H54 (cell line): ENCODE results near the gene ASPG.

Experiments used
- DNase-seq: peaks from one replicate; pipeline ENCODE4 v3.0.0; 2011; ENCODE audit warnings: low spot score, mixed read lengths; ENCODE audit not compliant: insufficient read length
- FAIRE-seq: peaks from 3 replicates; lab custom pipeline; 2011; peaks lifted over from hg19 to GRCh38; lab: Jason Lieb, UNC
- POLR2A ChIP-seq: IDR thresholded peaks from 2 replicates; pipeline ENCODE4 v1.6.1; 2011; ENCODE audit warnings: low read depth, mild to moderate bottlenecking, low read length

ASPG gene

DNA sequence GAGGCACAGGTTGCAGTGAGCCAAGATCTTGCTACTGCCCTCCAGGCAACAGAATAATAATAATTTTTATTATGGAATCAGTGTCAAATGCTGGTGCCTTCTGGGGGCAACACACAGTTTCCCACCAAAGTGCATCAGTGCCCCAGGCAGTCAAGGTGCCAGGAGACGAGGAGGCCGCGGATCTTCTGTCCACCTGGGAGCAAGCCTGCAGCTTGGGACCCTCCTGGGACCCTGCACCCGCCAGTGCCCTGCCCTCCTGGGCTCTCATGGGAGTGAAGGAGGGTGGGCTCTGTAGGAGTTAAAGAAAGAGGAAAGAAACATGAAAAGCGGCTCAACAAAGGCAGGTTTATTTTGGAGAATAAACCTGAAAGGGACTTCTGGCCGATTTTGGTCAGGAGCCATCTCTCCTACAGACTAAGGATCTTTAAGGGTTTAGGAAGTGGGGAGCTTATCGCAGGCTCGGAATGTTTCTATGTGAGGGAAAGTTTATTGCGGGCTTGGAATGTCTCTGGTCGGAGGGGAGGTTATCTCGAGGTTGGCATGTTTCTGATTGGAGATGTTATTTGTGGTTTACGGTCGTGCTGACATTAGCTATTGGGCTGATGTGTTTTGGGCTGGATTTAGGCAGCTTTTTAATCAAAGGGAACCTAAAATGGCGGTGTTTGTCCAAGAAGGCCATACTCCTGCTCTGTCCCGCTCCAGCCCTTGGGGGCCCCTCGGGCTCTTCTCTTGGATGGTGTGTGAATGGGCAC, 1.1 kb upstream of the ASPG start:
- no peak for FAIRE-seq

DNA sequence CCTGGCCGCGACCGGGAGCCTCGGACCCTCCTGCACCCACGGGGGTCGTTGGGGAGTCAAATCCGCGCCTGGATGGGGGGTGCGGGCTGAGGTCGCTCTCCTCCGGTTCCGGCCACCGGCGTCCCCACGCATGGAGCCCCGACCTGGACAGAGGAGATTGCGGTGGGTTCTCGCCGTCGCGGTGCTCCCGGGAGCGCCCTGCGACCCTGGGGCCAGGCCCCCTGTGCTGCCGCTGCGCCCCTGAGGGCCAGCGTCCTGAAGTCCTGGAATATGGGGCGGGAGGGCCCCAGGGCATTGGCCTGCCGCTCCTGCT, 345 bp downstream of the ASPG start:
- DNase-seq (no peak), FAIRE-seq (no peak)
- no peak for TF ChIP-seq POLR2A

More for the DNA sequence above, 1.1 kb upstream of the ASPG start:
- no peak for TF ChIP-seq POLR2A
- no peak for DNase-seq

DNA sequence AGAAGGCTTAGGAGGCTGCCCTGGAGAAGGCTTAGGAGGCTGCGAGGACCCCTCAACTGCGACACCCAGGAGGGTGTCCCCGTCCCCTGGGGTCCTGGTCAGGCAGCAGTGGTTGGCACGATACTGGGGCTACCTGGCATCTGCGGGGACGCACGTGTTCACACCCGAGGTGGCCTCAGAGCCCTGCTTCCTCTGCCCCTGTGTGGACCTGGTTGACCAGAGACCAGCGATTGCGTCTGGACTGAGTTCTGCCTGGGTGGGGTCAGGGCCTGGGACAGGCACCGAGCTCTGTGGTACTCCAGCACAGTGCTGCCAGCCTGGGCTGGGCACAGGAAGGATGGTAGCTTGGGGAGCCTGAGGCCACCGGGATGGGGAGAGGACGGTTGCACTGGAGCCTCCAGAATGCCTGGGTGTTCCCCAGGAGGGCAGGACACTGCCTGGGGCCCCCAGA, 735 bp downstream of the ASPG start:
- no peak for TF ChIP-seq POLR2A

DNA sequence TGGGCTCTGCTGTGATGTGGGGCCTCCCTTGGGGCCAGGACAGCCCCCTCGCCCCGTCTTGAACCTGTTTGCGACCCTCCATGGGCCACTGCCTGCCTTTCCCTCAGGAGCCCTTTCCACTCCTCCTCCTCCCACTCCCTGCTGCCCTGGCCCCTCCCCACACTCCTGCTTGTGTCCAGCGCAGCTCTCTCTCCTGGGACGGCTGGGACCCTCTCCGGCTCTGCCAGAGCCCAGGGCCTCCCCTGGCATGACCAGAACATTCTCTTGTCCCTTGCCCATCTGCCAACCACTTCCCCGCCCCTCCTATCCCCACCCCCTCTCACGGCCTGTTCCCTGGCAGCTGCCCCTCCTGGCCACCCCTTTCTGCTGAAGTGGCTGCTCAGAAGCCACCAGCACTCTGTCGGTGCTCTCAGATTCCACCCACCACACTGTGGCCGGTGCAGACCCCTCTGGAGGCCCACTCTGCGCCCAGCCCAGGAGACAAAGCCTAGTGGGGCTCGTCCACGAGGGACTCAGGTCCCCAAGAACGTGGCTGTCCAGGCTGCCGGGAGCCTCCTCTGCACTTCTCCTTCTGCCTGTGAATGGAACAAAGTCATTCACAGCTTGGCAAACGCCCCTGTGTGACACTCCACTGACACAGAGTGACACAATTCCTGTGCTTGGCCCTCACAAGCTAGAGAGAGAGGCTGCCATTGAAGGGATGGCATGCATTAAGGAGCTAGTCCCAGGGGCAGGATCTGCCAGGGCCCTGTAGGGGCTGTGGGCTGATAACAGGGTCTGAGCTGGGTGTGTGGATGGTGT, 1.4 kb downstream of the ASPG start:
- DNase-seq (no peak), FAIRE-seq (no peak)
- TF ChIP-seq POLR2A = no peak

More for the DNA sequence above, 735 bp downstream of the ASPG start:
- DNase-seq (no peak), FAIRE-seq (no peak)

DNA sequence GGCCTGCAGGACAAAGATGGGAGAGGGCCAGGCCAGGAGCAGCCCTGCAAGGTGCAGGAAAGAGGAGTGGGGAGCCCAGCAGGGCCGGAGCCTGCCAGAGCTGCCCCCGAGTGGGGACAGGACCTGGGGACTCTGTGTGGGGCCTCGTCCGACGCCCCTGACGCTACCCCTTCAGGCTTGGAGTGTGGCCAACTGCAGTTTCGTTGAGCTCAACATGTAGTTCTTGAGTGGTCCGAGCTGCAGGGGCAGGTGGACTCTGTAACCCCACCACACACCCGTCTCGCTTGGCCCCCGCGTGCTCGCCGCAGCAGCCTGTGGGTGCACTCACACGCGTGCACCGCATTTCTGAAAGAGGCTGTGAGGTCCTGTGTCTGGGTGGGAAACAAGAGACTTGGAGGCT, 2.0 kb downstream of the ASPG start:
- FAIRE-seq (no peak), DNase-seq (no peak)
- no peak for TF ChIP-seq POLR2A

DNA sequence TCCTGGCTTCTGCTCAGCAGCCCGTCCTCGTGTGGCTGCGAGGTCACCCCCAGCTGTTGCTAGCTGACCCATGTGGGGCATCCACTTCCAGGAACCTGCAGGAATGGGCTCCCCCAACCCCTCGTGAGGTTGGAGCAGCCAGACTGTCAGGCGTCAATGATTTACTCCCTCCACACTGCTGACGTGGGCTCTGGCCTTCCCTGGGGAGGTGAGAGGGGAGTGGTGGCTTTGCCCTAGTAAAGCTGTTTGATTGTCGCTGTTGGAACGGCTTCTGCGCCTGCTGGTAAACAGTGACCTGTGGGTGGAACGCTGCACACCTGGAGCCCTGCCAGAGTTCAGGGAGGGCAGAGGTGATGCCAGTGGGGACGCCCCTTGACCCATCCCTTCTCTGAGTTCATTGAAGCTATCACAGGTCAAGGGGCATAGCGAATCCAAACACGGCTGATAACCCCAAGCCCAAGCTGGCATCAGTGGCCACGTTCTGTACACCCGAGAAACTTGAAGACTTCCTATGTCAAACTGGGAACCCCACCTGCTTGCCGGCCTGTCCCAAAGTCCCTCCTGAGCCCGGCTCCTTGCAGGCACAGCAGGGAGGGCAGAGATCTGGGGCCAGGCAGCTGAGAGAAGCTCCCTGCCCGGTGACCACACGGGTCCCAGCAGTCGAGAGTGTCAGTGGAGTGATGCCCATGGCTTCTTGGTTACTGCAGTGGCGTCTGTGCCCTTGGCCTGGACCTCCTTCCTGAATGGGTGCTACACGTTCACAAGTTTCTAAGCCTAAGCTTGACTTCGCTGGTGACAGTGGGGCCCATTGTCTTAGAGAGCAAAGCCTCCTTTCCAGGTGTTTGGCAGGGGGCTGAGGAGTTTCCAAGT, 2.7 kb downstream of the ASPG start:
- no peak for FAIRE-seq
- TF ChIP-seq POLR2A = no peak
- DNase-seq = no peak

DNA sequence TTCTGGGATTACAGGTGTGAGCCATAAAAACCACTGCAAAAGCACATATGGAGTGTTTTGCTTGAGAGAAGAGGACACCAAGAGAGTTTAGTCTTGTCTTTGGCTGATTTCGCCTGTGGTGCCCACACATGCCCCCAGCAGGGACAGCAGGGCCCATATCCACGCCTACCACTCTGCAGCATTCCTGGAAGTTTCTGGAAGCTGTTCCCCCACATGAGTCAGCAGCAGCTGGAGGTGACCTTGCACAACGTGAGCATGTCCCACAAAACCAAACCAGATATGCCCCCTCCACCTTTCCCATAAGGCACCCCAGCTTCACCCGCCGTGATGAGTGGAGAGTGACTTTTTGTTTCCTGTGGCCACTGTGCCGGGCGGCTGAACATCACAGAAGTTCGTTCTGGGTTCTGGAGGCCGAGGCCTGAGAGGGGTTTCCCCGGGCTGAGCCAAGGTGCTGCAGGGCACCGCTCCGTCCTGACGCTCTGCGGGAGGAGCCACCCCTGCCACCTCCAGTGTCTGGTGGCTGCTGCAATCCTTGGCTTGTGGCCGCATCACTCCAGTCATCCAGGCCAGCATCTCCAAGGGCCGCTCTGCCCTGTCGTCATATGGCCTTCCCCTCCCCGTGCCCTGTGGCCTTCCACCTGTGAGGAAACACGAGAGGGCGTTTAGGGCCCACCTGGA, 4.7 kb downstream of the ASPG start:
- no peak for FAIRE-seq
- DNase-seq = no peak
- no peak for TF ChIP-seq POLR2A

DNA sequence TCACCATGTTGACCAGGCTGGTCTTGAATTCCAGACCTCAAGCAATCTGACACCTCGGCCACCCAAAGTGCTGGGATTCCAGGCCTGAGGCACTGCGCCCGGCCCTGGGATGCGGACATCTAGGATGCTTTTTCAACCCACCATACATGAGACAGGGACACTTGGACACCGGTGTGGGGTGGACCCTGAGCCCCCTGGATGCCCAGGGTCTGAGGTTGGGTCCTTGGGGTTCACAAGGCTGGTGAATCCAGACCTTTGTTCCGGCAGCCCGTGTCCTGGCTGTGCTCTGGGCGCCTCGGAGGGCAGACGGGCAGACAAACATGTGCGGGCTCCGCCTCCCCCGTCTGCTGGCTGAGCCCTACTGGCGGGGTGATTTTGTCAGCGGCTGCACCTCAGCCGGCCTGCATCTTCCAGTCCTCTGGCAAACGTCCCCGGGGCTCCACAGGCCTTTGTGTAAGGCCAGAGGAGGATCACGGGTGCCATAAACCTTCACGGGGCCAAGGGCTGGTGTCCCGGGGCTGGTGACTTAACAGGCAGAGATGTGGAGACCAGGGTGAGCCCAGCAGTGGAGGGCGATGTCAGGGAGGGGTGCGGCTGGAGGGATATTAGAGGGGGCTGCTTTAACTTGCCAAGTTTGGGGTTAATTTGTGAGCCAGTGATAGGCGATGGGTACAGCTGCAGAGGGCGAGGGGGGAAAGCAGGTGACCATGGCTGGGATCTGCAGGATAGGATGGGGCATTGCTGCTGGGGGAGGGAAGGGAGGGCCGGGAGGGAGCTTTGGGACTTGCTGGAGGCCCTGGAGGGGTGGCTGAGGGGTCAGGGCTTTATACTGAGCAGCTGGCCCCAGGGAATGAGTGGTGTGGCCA, 5.8 kb downstream of the ASPG start:
- TF ChIP-seq POLR2A = no peak
- no peak for DNase-seq
- no peak for FAIRE-seq

DNA sequence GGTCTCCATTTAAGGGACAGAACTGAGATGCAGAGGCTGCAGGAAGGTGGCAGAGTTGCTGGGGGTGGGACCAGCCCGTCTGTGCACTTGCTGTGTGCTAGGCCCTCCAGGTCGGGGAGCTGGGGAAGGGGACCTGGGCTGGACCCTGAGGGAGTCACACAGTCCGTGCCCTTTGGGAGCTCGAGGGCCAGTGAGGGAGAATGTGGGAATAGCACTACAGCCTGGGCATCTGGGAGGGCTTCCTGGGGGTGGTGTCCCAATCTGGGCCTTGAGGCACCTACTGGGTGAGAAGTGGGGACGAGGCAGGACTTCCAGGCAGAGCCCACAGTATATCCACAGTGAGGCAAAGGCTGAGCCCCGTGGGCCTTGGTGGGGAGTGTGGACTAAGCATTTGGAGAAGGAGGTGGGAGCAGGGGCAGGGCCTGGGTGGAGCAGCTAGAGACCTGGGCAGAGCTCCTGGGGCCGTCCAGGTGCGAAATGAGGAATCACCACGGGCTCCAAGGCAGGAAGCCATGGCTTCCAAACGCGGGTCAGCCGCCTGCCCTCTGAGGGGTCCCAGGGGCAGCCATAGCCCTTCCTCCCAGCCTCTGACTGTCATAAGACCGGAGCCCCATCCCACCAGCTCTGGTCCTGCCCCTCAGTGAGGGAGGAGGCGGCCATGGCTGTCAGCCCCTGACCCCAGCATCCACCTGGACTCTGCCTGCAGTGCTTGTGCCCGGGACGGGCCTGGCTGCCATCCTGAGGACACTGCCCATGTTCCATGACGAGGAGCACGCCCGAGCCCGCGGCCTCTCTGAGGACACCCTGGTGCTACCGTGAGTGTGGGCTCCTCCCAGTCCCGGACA, 6.6 kb downstream of the ASPG start:
- TF ChIP-seq POLR2A = no peak
- FAIRE-seq = no peak
- DNase-seq = no peak

DNA sequence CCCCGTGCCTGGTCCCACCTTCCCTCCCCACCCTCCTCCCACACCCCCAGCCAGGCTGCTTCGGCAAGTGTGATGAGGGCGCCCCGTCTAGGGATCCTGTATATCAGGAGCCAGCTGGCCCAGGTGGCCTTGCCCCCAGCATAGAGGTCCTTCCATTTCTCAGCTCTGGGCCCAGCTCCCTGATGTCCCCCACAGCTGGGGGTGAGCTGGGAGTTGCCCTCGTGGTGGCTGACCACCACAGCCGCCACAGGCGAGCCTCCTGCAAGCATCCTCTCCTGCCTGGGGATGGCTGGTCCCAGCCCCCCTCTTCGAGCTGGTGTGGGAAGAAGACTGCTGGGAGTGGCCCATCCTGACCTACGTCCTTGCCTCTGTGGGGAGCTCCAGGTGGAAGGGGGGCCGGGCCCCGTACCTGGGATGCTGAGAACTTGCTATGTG, 7.4 kb downstream of the ASPG start:
- TF ChIP-seq POLR2A = no peak
- FAIRE-seq (no peak), DNase-seq (no peak)

DNA sequence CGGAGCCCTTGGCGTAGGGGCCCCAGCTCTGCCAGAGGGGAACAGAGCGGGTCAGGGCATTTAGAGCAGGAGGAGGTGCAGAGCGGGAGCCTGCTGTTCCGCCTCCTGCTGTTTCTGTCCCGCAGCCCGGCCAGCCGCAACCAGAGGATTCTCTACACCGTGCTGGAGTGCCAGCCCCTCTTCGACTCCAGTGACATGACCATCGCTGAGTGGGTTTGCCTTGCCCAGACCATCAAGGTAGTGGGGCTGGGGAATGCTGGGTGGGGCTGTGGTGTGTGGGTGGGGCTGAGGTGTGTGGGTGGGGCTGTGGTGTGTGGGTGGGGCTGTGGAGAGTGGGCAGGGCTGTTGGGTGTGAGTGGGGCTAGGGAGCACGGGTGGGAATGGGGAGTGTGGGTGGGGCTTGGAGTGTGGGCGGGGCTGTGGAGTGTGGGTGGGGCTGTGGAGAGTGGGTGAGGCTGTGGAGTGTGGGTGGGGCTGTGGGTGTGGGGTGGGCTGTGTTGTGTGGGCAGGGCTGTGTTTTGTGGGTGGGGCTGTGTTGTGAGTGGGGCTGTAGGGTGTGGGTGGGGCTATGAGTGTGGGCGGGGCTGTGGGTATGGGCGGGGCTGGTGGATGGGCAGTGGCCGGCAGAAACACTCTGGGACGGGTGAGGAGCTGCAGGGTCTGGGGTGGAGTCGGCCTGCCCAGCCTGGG, 8.0 kb downstream of the ASPG start:
- no peak for FAIRE-seq
- no peak for TF ChIP-seq POLR2A
- DNase-seq = no peak
